Measurements from ENCODE around the gene LYSMD1.

The LYSMD1 gene

GRCh38 chr1:151175041-151175741 lies 9.5 kb upstream of the LYSMD1 start:
- DNase-seq (ENCODE audit: low spot score), result peak; percentile 89

- no peak for DNase-seq (ENCODE audit: low spot score)
Measured at GRCh38 chr1:151171190-151171589, 5.5 kb upstream of the LYSMD1 start.

- DNase-seq (ENCODE audit: low spot score), result no peak
Measured at GRCh38 chr1:151167116-151167515, 1.4 kb upstream of the LYSMD1 start.

GRCh38 chr1:151166505-151166956 lies 829 bp upstream of the LYSMD1 start:
- DNase-seq (ENCODE audit: low spot score), result no peak

- DNase-seq (ENCODE audit: low spot score), result peak; percentile 63
Measured at GRCh38 chr1:151165281-151165737, 393 bp downstream of the LYSMD1 start.

- DNase-seq (ENCODE audit: low spot score), result no peak
Measured at GRCh38 chr1:151164732-151165280, 896 bp downstream of the LYSMD1 start.

GRCh38 chr1:151159373-151159772 lies 6.3 kb downstream of the LYSMD1 start:
- DNase-seq (ENCODE audit: low spot score), result no peak

GRCh38 chr1:151158751-151159251 lies 6.9 kb downstream of the LYSMD1 start:
- no peak for DNase-seq (ENCODE audit: low spot score)

GRCh38 chr1:151158326-151158725 lies 7.4 kb downstream of the LYSMD1 start:
- DNase-seq (ENCODE audit: low spot score), result no peak

GRCh38 chr1:151157067-151157531 lies 8.6 kb downstream of the LYSMD1 start:
- DNase-seq (ENCODE audit: low spot score), result no peak

GRCh38 chr1:151156515-151156819 lies 9.2 kb downstream of the LYSMD1 start, which contains the start of gene TNFAIP8L2:
TSS of gene TNFAIP8L2 (plus strand) at chr1:151156649. CDS start at chr1:151158698, 2,049 bp downstream.
- peak; percentile 61 for DNase-seq (ENCODE audit: low spot score)

GRCh38 chr1:151147665-151148064 lies 18.0 kb downstream of the LYSMD1 start:
- DNase-seq (ENCODE audit: low spot score), result no peak

- DNase-seq (ENCODE audit: low spot score), result no peak
Measured at GRCh38 chr1:151147132-151147503, 18.6 kb downstream of the LYSMD1 start.

- DNase-seq (ENCODE audit: low spot score), result peak; percentile 98
Measured at GRCh38 chr1:151146412-151147131, 19.1 kb downstream of the LYSMD1 start, which contains the start of gene SEMA6C. TSS of gene SEMA6C (minus strand) at chr1:151146631. CDS start at chr1:151142621, 4,010 bp downstream.

GRCh38 chr1:151146072-151146411 lies 19.7 kb downstream of the LYSMD1 start:
- DNase-seq (ENCODE audit: low spot score), result no peak

- no peak for DNase-seq (ENCODE audit: low spot score)
Measured at GRCh38 chr1:151145304-151146071, 20.2 kb downstream of the LYSMD1 start.

GRCh38 chr1:151144474-151145303 lies 21.0 kb downstream of the LYSMD1 start:
- no peak for DNase-seq (ENCODE audit: low spot score)

- DNase-seq (ENCODE audit: low spot score), result no peak
Measured at GRCh38 chr1:151143986-151144385, 21.7 kb downstream of the LYSMD1 start.

- no peak for DNase-seq (ENCODE audit: low spot score)
Measured at GRCh38 chr1:151143057-151143435, 22.7 kb downstream of the LYSMD1 start.

- DNase-seq (ENCODE audit: low spot score), result no peak
Measured at GRCh38 chr1:151142411-151143056, 23.2 kb downstream of the LYSMD1 start.

GRCh38 chr1:151137789-151138188 lies 27.9 kb downstream of the LYSMD1 start:
- no peak for DNase-seq (ENCODE audit: low spot score)
